Sigmoid colon (tissue), 7 donors: Measurements from ENCODE around the gene C1QA. TPM values are rescaled to one million over a fixed set of nuclear protein-coding genes. Genes with fewer than 3 reads are reported as not detected.

Experiments
- DNase-seq: peaks from one replicate; pipeline ENCODE4 v3.0.0-alpha.2; 2019
- H3K27ac ChIP-seq, 4 donors: fragments of 200-600 bp; sonication (generic); one replicate each; pipeline ENCODE4 v1.5.1; 2016 to 2019; ENCODE audit warnings: mild to moderate bottlenecking in 1 of 4
- H3K27me3 ChIP-seq, 3 donors: fragments of 200-600 bp; sonication (generic); one replicate each; pipeline ENCODE4 v1.5.1; 2019; ENCODE audit warnings: mild to moderate bottlenecking in 1 of 3
- H3K36me3 ChIP-seq, 4 donors: fragments of 200-600 bp; sonication (generic); one replicate each; pipeline ENCODE4 v1.5.1; 2016 to 2019
- H3K4me1 ChIP-seq, 4 donors: fragments of 200-600 bp; sonication (generic); one replicate each; pipeline ENCODE4 v1.5.1; 2017 to 2019
- H3K4me3 ChIP-seq, 4 donors: fragments of 200-600 bp; sonication (generic); one replicate each; pipeline ENCODE4 v1.5.1; 2017 to 2019; ENCODE audit warnings: mild to moderate bottlenecking in 2 of 4, moderate library complexity in 1 of 4
- H3K9me3 ChIP-seq, 4 donors: fragments of 200-600 bp in 3 of 4; sonication (generic) in 3 of 4; one replicate each; pipeline versions ENCODE4 v1.5.1 to v1.6.1; 2013 to 2019
- CTCF ChIP-seq, 4 experiments: fragments of 450-650 bp in 3 of 4; fragments of 200-600 bp in 1 of 4; IDR thresholded peaks; one replicate each; pipeline ENCODE4 v1.5.1; 2016 to 2019; ENCODE audit warnings: antibody characterized with exemption in 4 of 4, mild to moderate bottlenecking in 3 of 4, moderate library complexity in 2 of 4
- EP300 ChIP-seq, 4 donors: sonication (generic); formaldehyde crosslinking; IDR thresholded peaks; one replicate each; pipeline ENCODE4 v1.6.1; 2017; ENCODE audit warnings: antibody characterized with exemption in 4 of 4
- POLR2A ChIP-seq, 2 donors: fragments of 450-650 bp; IDR thresholded peaks; one replicate each; pipeline ENCODE4 v1.6.1; 2016; ENCODE audit warnings: antibody characterized with exemption in 2 of 2, mild to moderate bottlenecking in 2 of 2, moderate library complexity in 2 of 2
- POLR2AphosphoS5 ChIP-seq, 4 donors: sonication (generic); formaldehyde crosslinking; IDR thresholded peaks; one replicate each; pipeline ENCODE4 v1.6.1; 2017; ENCODE audit warnings: antibody characterized with exemption in 4 of 4
- WGBS, 2 donors: extraction: QIAGEN DNeasy Blood & Tissue Kit; methylation state at CpG; one replicate each; pipeline ENCODE4 v1.1.7; 2013; 5-methylcytosine and 5-hydroxymethylcytosine counted together
- intact Hi-C: fragments of 100-400 bp; cut with DNase I; formaldehyde crosslinking; loops from one replicate; pipeline ENCODE4 v1.15.1; 2023
- polyA plus RNA-seq, 3 donors: library from polyadenylated mRNA; stranded (reverse); fragments of 200-250 nt; gene quantifications; one replicate each; pipeline ENCODE4 v1.2.3, GENCODE V29; 2013
- total RNA-seq, 4 donors: library from RNA; depleted of rRNA; stranded (reverse); fragments of >200 nt; gene quantifications; one replicate each; pipeline ENCODE4 v1.1.0, GENCODE V29; 2016
- donor health status: healthy with polysubstance abuse.
- donor health status: Bipolar disorder and iron deficiency.
- donor health status: healthy.

C1QA gene
- total and polyA plus RNA-seq, 7 donors = 80.3 to 523 (median 226) TPM

GRCh38 chr1:22602060-22602740 is 34.2 kb upstream of the C1QA start:
- Histone ChIP-seq H3K4me3 (no peak overlapping the region), H3K9me3 (peaks cover 0 to 2% (median 0%) of the 10 kb centered on the region in 4 donors), H3K36me3 (no peaks in the 10 kb centered on the region), H3K27me3 (peaks cover 0 to 68% (median 17%) of the 10 kb centered on the region in 3 donors), H3K27ac (no peak overlapping the region), H3K4me1 (no peaks in the 10 kb centered on the region)
- WGBS, 2 donors = 82 to 85% methylated on average over 18 of the region's 18 CpGs
- intact Hi-C loops = no loop called here
- TF ChIP-seq CTCF (IDR thresholded peaks at IDR 0.05) (no peak), POLR2AphosphoS5 (IDR thresholded peaks at IDR 0.05) (no peak)
- DNase-seq = no peak

- TF ChIP-seq POLR2AphosphoS5 (IDR thresholded peaks at IDR 0.05) (no peak), POLR2A (IDR thresholded peaks at IDR 0.05) (no peak)
- Histone ChIP-seq H3K27ac (no peak overlapping the region), H3K36me3 (no peaks in the 10 kb centered on the region), H3K4me3 (no peak overlapping the region), H3K27me3 (peaks cover 3 to 80% (median 36%) of the 10 kb centered on the region in 3 donors), H3K9me3 (peaks cover 0 to 2% (median 0%) of the 10 kb centered on the region in 4 donors), H3K4me1 (no peaks in the 10 kb centered on the region)
- 23 to 56% methylated on average over 4 of the region's 4 CpGs for WGBS, 2 donors
- no peak for DNase-seq
- intact Hi-C loops = no loop called here
Measured at GRCh38 chr1:22606161-22606560, 30.3 kb upstream of the C1QA start.

GRCh38 chr1:22607154-22607553 is 29.3 kb upstream of the C1QA start:
- Histone ChIP-seq H3K4me3 (no peak overlapping the region), H3K27ac (no peak overlapping the region), H3K27me3 (peaks cover 3 to 81% (median 40%) of the 10 kb centered on the region in 3 donors), H3K4me1 (no peaks in the 10 kb centered on the region), H3K9me3 (peaks cover 0 to 2% (median 0%) of the 10 kb centered on the region in 4 donors), H3K36me3 (no peaks in the 10 kb centered on the region)
- intact Hi-C loops = no loop called here
- WGBS, 2 donors = 12 to 22% methylated on average over 10 of the region's 10 CpGs
- TF ChIP-seq POLR2AphosphoS5 (IDR thresholded peaks at IDR 0.05) (no peak), CTCF (IDR thresholded peaks at IDR 0.05) (no peak), POLR2A (IDR thresholded peaks at IDR 0.05) (no peak), EP300 (IDR thresholded peaks at IDR 0.05) (no peak)
- DNase-seq = no peak

- 54 to 68% methylated on average over 3 of the region's 3 CpGs for WGBS, 2 donors
- intact Hi-C loops = no loop called here
- H3K4me3 ChIP-seq = no peak overlapping the region
Measured at GRCh38 chr1:22608361-22608760, 28.1 kb upstream of the C1QA start.

GRCh38 chr1:22609291-22609690 is 27.1 kb upstream of the C1QA start:
- WGBS, 2 donors = 25 to 39% methylated on average over 6 of the region's 6 CpGs
- peaks cover 0 to 2% (median 0%) of the 10 kb centered on the region in 4 donors for H3K9me3 ChIP-seq
- H3K27ac ChIP-seq = no peak overlapping the region
- intact Hi-C loops = no loop called here
- no peaks in the 10 kb centered on the region for H3K36me3 ChIP-seq
- H3K27me3 ChIP-seq = peaks cover 8 to 80% (median 29%) of the 10 kb centered on the region in 3 donors
- no peak for DNase-seq
- H3K4me1 ChIP-seq = no peaks in the 10 kb centered on the region
- no peak overlapping the region for H3K4me3 ChIP-seq
- TF ChIP-seq POLR2A (IDR thresholded peaks at IDR 0.05) (no peak), CTCF (IDR thresholded peaks at IDR 0.05) (no peak)

More at GRCh38 chr1:22608361-22608760, 28.1 kb upstream of the C1QA start:
- Histone ChIP-seq H3K27ac (no peak overlapping the region), H3K27me3 (peaks cover 8 to 80% (median 34%) of the 10 kb centered on the region in 3 donors), H3K9me3 (peaks cover 0 to 2% (median 0%) of the 10 kb centered on the region in 4 donors), H3K36me3 (no peaks in the 10 kb centered on the region), H3K4me1 (no peaks in the 10 kb centered on the region)
- no peak for DNase-seq
- no peak for TF ChIP-seq EP300 (IDR thresholded peaks at IDR 0.05)
- no peak for TF ChIP-seq POLR2A (IDR thresholded peaks at IDR 0.05)
- TF ChIP-seq CTCF (IDR thresholded peaks at IDR 0.05) = no peak
- no peak for TF ChIP-seq POLR2AphosphoS5 (IDR thresholded peaks at IDR 0.05)
